IPS-20b (cell line): ENCODE data around the gene CDH13.

Experiments
- H3K27ac ChIP-seq: one replicate; pipeline ENCODE4 v1.5.1; 2013; ENCODE audit warnings: low read length
- H3K27me3 ChIP-seq: 2 replicates; pipeline ENCODE4 v1.6.1; 2013; ENCODE audit warnings: mild to moderate bottlenecking, low read length, inconsistent platforms; ENCODE audit not compliant: insufficient read depth
- H3K36me3 ChIP-seq: 2 replicates; pipeline ENCODE4 v1.6.1; 2013; ENCODE audit warnings: low read depth, mild to moderate bottlenecking, inconsistent platforms, low read length, moderate library complexity; ENCODE audit not compliant: insufficient read depth
- H3K4me1 ChIP-seq: 2 replicates; pipeline ENCODE4 v1.6.1; 2013; ENCODE audit warnings: mild to moderate bottlenecking, control low read depth, inconsistent platforms, low read length, moderate library complexity; ENCODE audit not compliant: insufficient read depth
- H3K4me3 ChIP-seq: 2 replicates; pipeline ENCODE4 v1.5.1; 2013; ENCODE audit warnings: mild to moderate bottlenecking, low read length, inconsistent platforms
- H3K9ac ChIP-seq: 2 replicates; pipeline ENCODE4 v1.6.1; 2013; ENCODE audit warnings: low read depth, mild to moderate bottlenecking, inconsistent platforms, low read length, moderate library complexity
- H3K9me3 ChIP-seq: 2 replicates; pipeline ENCODE4 v1.6.1; 2013; ENCODE audit warnings: mild to moderate bottlenecking, low read depth, low read length, inconsistent platforms; ENCODE audit not compliant: insufficient read depth

Gene CDH13

DNA sequence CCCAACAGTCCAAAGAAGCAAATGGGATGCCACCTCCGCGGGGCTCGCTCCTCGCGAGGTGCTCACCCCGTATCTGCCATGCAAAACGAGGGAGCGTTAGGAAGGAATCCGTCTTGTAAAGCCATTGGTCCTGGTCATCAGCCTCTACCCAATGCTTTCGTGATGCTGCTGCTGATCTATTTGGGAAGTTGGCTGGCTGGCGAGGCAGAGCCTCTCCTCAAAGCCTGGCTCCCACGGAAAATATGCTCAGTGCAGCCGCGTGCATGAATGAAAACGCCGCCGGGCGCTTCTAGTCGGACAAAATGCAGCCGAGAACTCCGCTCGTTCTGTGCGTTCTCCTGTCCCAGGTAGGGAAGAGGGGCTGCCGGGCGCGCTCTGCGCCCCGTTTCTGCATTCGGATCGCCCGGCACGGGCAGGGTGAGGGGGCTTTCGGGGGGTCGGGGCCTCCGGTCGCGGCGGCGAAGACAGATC lies at the start of gene CDH13:
TSS of gene CDH13 (plus strand) at position 179 of the 471 bp plus-strand sequence.
- Histone ChIP-seq H3K27ac (no peak within 1 kb of the TSS), H3K4me3 (peak within 1 kb of the TSS; percentile 64), H3K9ac (peak within 1 kb of the TSS; percentile 55; the same call in 1 of the 2 replicates), H3K27me3 (peaks cover 66% of the 10 kb centered on the region), H3K36me3 (no peaks in the 10 kb centered on the region), H3K9me3 (no peaks in the 10 kb centered on the region), H3K4me1 (peaks cover 24% of the 10 kb centered on the region)

DNA sequence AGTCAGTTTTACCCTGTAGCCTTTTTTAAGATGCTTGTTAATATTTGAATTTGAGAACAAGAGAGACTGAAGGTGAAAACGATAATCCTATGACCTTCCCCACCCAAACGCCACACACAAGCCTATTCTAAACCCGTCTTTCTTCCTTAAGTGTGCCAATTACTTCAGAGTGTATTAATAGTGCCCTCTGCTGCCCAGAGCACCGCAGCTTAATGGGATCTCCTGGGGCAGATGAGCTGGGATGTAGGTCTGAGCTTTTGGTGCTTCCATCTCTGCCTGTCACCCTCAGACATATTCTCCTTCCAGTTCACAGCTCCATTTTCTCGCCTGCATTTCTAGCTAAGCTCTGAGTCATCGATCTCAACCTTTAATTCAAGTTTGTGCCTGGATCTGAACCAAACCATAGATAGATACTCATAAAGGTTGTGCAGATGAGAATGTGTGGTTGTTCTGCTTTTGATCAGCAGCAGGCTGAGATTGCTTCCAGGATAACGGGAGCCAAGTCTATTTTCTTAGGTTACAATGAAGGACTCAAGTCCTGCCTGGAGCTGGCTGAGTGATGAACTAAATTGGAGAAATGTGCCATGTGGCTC lies 46.4 kb upstream of the CDH13 start:
- H3K4me3 ChIP-seq: no peak overlapping the region
- H3K9ac ChIP-seq: no peak overlapping the region
- no peaks in the 10 kb centered on the region for H3K27me3 ChIP-seq
- no peaks in the 10 kb centered on the region for H3K9me3 ChIP-seq
- H3K36me3 ChIP-seq: no peaks in the 10 kb centered on the region
- H3K27ac ChIP-seq: no peak overlapping the region
- no peaks in the 10 kb centered on the region for H3K4me1 ChIP-seq

DNA sequence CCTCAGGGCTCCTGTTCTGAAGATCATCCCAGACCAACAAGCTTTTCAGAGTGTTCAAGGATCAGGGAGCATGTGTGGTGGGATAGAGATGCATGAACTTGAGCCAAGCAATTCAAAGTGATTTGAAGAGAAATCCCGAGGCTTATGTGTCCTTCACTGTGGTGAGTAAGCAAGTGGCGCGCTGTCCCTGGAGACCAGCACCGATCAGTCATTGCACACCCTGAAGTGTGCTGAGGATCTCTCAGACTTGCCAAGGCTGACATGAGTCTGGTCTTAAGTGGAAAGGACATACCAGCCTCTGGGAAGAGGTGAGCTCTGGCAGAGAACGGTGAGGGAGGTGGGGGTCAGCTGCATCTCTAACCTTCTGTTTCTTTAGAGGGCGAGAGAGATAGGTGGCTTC lies 43.8 kb upstream of the CDH13 start:
- Histone ChIP-seq H3K9ac (no peak overlapping the region), H3K4me3 (no peak overlapping the region), H3K36me3 (no peaks in the 10 kb centered on the region), H3K27ac (no peak overlapping the region), H3K27me3 (no peaks in the 10 kb centered on the region), H3K9me3 (no peaks in the 10 kb centered on the region), H3K4me1 (no peaks in the 10 kb centered on the region)

DNA sequence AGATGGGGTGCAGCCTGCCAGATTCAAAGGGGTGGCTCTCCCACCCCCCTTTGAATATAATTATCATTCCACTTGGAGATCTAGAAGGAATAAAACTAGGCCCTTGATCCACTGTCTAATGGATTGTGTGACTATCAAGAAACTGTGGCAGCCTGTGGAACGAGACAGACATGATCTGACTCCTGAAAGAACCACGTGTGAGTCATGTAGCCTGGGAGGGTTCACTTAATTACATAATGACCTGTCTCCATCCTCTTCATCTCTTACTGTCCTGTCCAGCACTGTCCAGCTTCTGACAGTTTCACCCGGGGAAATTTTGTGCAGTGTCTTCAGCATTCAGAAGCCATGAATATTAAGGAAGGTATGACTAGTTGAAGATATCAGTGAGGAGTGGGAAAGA lies 43.3 kb upstream of the CDH13 start:
- H3K4me1 ChIP-seq: no peaks in the 10 kb centered on the region
- H3K9me3 ChIP-seq: no peaks in the 10 kb centered on the region
- no peak overlapping the region for H3K4me3 ChIP-seq
- no peak overlapping the region for H3K27ac ChIP-seq
- no peak overlapping the region for H3K9ac ChIP-seq
- H3K27me3 ChIP-seq: no peaks in the 10 kb centered on the region
- H3K36me3 ChIP-seq: no peaks in the 10 kb centered on the region

GRCh38 chr16:82584553-82585152 lies 42.1 kb upstream of the CDH13 start:
- Histone ChIP-seq H3K27ac (no peak overlapping the region), H3K27me3 (no peaks in the 10 kb centered on the region), H3K4me1 (no peaks in the 10 kb centered on the region), H3K9ac (no peak overlapping the region), H3K9me3 (no peaks in the 10 kb centered on the region), H3K36me3 (no peaks in the 10 kb centered on the region), H3K4me3 (no peak overlapping the region)

GRCh38 chr16:82585675-82586074 lies 41.1 kb upstream of the CDH13 start:
- Histone ChIP-seq H3K9ac (no peak overlapping the region), H3K4me3 (no peak overlapping the region), H3K4me1 (no peaks in the 10 kb centered on the region), H3K36me3 (no peaks in the 10 kb centered on the region), H3K27me3 (no peaks in the 10 kb centered on the region), H3K27ac (no peak overlapping the region), H3K9me3 (no peaks in the 10 kb centered on the region)

- Histone ChIP-seq H3K9ac (no peak overlapping the region), H3K9me3 (no peaks in the 10 kb centered on the region), H3K27me3 (no peaks in the 10 kb centered on the region), H3K4me1 (no peaks in the 10 kb centered on the region), H3K36me3 (no peaks in the 10 kb centered on the region), H3K4me3 (no peak overlapping the region), H3K27ac (no peak overlapping the region)
Observed at GRCh38 chr16:82586130-82586529, 40.6 kb upstream of the CDH13 start.

DNA sequence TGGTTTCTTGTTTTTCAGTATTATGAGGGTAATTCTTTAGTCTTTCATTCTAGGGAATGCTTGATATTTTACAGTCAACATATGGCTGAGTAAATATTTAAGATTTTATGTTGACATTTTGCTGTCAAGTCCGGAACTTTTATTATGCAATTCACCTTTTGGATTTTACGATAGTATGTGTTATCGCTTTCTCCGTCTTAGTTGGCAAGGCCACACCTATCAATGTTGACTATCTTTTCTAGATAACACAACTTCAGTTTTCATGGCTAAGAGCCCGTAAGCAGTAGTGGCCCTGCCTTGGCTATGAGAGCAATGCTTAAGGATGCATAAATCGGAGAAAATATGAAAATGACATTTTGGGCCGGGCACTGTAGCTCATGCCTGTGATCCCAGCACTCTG lies 39.5 kb upstream of the CDH13 start:
- H3K27ac ChIP-seq: no peak overlapping the region

GRCh38 chr16:82589407-82589806 lies 37.4 kb upstream of the CDH13 start:
- no peak overlapping the region for H3K4me3 ChIP-seq
- no peak overlapping the region for H3K9ac ChIP-seq
- H3K27ac ChIP-seq: no peak overlapping the region
- no peaks in the 10 kb centered on the region for H3K36me3 ChIP-seq
- H3K4me1 ChIP-seq: no peaks in the 10 kb centered on the region
- H3K9me3 ChIP-seq: no peaks in the 10 kb centered on the region
- H3K27me3 ChIP-seq: no peaks in the 10 kb centered on the region

More for the DNA sequence above, 39.5 kb upstream of the CDH13 start:
- H3K9ac ChIP-seq: no peak overlapping the region
- no peak overlapping the region for H3K4me3 ChIP-seq
- no peaks in the 10 kb centered on the region for H3K36me3 ChIP-seq
- no peaks in the 10 kb centered on the region for H3K9me3 ChIP-seq
- no peaks in the 10 kb centered on the region for H3K27me3 ChIP-seq
- no peaks in the 10 kb centered on the region for H3K4me1 ChIP-seq

DNA sequence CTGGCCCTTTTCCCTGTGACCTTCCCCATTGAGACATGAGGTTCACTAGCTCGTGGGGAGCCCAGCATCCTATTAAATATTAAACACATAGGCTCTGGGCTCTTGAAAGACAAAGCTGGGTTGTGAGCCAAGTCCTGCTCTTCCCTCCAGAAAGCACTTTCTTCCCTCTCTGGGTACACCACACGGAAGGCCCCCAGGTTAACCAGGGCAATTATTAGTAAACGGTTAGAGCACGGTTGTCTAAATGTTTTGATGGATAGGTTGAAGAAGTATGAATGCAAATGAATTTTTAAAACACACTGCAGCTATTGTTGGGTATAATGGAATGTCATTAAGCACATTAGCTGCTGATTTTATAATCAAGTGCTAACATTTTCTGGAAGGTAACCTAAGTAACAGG lies 32.7 kb upstream of the CDH13 start:
- H3K4me1 ChIP-seq: no peaks in the 10 kb centered on the region
- no peaks in the 10 kb centered on the region for H3K36me3 ChIP-seq
- no peaks in the 10 kb centered on the region for H3K27me3 ChIP-seq
- no peak overlapping the region for H3K9ac ChIP-seq
- no peaks in the 10 kb centered on the region; the same call in none of the 2 replicates for H3K9me3 ChIP-seq
- H3K27ac ChIP-seq: no peak overlapping the region
- H3K4me3 ChIP-seq: no peak overlapping the region

GRCh38 chr16:82598771-82599170 lies 28.0 kb upstream of the CDH13 start:
- H3K27ac ChIP-seq: no peak overlapping the region

DNA sequence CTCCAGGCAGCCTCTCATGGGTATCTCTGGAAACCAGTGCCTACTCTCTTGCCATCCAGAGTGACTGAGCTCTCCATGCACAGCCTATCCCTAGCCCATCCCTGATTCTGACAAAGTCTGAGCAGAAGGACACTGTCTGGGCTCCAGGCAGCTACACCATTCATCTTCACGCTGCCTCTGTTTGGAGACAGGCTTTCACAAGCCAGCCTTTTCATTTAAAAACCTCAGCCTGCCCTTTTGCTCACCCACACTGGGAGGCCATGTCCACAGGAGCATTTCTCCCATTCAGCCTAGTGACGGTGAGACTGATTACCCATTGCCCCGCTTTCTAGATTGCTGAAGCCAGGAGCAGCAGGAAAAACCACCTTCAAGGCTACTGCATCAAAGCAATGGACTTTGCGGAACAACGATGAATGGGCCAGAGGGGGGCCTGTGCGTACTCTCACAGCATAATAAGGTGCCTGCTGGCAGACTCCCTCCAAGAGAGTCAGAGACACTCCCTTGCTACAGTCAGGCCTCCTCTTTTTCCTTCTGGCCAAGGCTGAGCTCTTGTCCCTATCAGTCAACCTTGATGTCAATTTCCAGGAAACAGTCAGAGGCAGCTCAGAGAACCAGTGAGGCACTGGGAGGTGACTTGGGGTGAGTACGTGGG lies 24.7 kb upstream of the CDH13 start:
- Histone ChIP-seq H3K27me3 (no peaks in the 10 kb centered on the region), H3K36me3 (no peaks in the 10 kb centered on the region), H3K9me3 (peaks cover 9% of the 10 kb centered on the region), H3K4me1 (peaks cover 20% of the 10 kb centered on the region), H3K27ac (no peak overlapping the region), H3K9ac (no peak overlapping the region), H3K4me3 (no peak overlapping the region)

More at GRCh38 chr16:82598771-82599170, 28.0 kb upstream of the CDH13 start:
- Histone ChIP-seq H3K9ac (no peak overlapping the region), H3K9me3 (peaks cover 9% of the 10 kb centered on the region), H3K4me1 (peaks cover 4% of the 10 kb centered on the region; the same call in 1 of the 2 replicates), H3K36me3 (no peaks in the 10 kb centered on the region), H3K4me3 (no peak overlapping the region), H3K27me3 (no peaks in the 10 kb centered on the region)
